Mesenchymal stem cell (in vitro differentiated cells and primary cell): ENCODE results near the gene MSH3.

Source experiments
- DNase-seq: peaks from one replicate; pipeline ENCODE4 v3.0.0-alpha.2; 2013
- H2AFZ ChIP-seq: one replicate; pipeline ENCODE4 v1.6.1; 2013; ENCODE audit warnings: low read depth, mild to moderate bottlenecking, control low read depth, inconsistent platforms, low read length, moderate library complexity
- H2AK5ac ChIP-seq: 2 replicates; pipeline ENCODE4 v1.6.1; 2013; ENCODE audit warnings: low read length, moderate library complexity, mild to moderate bottlenecking, inconsistent platforms; ENCODE audit not compliant: severe bottlenecking
- H2BK120ac ChIP-seq: one replicate; pipeline ENCODE4 v1.6.1; 2013; ENCODE audit warnings: low read depth, mild to moderate bottlenecking, inconsistent platforms, low read length, moderate library complexity
- H2BK12ac ChIP-seq, 2 experiments: one replicate each; pipeline ENCODE4 v1.6.1; 2013; ENCODE audit warnings: inconsistent platforms in 2 of 2, low read length in 2 of 2, mild to moderate bottlenecking in 2 of 2, moderate library complexity in 2 of 2, control low read depth in 1 of 2
- H2BK15ac ChIP-seq: one replicate; pipeline ENCODE4 v1.6.1; 2013; ENCODE audit warnings: mild to moderate bottlenecking, low read depth, inconsistent platforms; ENCODE audit not compliant: poor library complexity, severe bottlenecking
- H2BK5ac ChIP-seq: 2 replicates; pipeline ENCODE4 v1.6.1; 2013; ENCODE audit warnings: low read depth, mild to moderate bottlenecking, low read length, control low read depth, inconsistent platforms; ENCODE audit not compliant: poor library complexity, severe bottlenecking
- H3K14ac ChIP-seq, 2 experiments: one replicate each; pipeline ENCODE4 v1.6.1; 2013; ENCODE audit warnings: inconsistent platforms in 2 of 2, low read length in 2 of 2, control low read depth in 1 of 2, mild to moderate bottlenecking in 1 of 2, moderate library complexity in 1 of 2
- H3K18ac ChIP-seq, 2 experiments: one replicate each; pipeline ENCODE4 v1.6.1; 2013; ENCODE audit warnings: inconsistent platforms in 2 of 2, low read length in 2 of 2, control low read depth in 1 of 2, low read depth in 1 of 2, mild to moderate bottlenecking in 1 of 2
- H3K23ac ChIP-seq, 2 experiments: one replicate each; pipeline ENCODE4 v1.6.1; 2013; ENCODE audit warnings: inconsistent platforms in 2 of 2, low read length in 2 of 2, mild to moderate bottlenecking in 2 of 2, moderate library complexity in 2 of 2, control low read depth in 1 of 2
- H3K27ac ChIP-seq: 2 replicates; pipeline ENCODE4 v1.5.1; 2013; ENCODE audit warnings: mild to moderate bottlenecking, moderate library complexity, low read length, control low read depth, inconsistent platforms; ENCODE audit not compliant: poor library complexity, severe bottlenecking
- H3K27me3 ChIP-seq, 2 experiments: 2 replicates each; pipeline versions ENCODE4 v1.6.1 to v1.7.0; 2013; ENCODE audit warnings: low read length in 2 of 2, mild to moderate bottlenecking in 2 of 2, moderate library complexity in 2 of 2, control low read depth in 1 of 2, inconsistent platforms in 1 of 2; ENCODE audit not compliant: control insufficient read depth in 1 of 2, insufficient read depth in 1 of 2
- H3K36me3 ChIP-seq, 2 experiments: 2 replicates each; pipeline versions ENCODE4 v1.6.1 to v1.7.0; 2013; ENCODE audit warnings: low read length in 2 of 2, control low read depth in 1 of 2, inconsistent platforms in 1 of 2, low read depth in 1 of 2, mild to moderate bottlenecking in 1 of 2; ENCODE audit not compliant: insufficient read depth in 2 of 2, control insufficient read depth in 1 of 2
- H3K4ac ChIP-seq, 2 experiments: one replicate each; pipeline ENCODE4 v1.6.1; 2013; ENCODE audit warnings: inconsistent platforms in 2 of 2, low read length in 2 of 2, mild to moderate bottlenecking in 2 of 2, moderate library complexity in 2 of 2, control low read depth in 1 of 2, low read depth in 1 of 2
- H3K4me1 ChIP-seq: 2 replicates; pipeline ENCODE4 v1.6.1; 2013; ENCODE audit warnings: low read depth, low read length, control low read depth; ENCODE audit not compliant: control insufficient read depth, insufficient read depth
- H3K4me2 ChIP-seq: 2 replicates; pipeline ENCODE4 v1.6.1; 2013; ENCODE audit warnings: low read length, mild to moderate bottlenecking, inconsistent platforms; ENCODE audit not compliant: poor library complexity, severe bottlenecking
- H3K4me3 ChIP-seq, 2 experiments: 2 replicates each; pipeline versions ENCODE4 v1.5.1 to v1.7.0; 2013; ENCODE audit warnings: low read length in 2 of 2, mild to moderate bottlenecking in 2 of 2, control low read depth in 1 of 2, low read depth in 1 of 2; ENCODE audit not compliant: insufficient read depth in 1 of 2
- H3K79me1 ChIP-seq: replicated peaks from 2 replicates; pipeline ENCODE4 v1.6.1; 2013; ENCODE audit warnings: mild to moderate bottlenecking, control low read depth, low read length, inconsistent platforms; ENCODE audit not compliant: poor library complexity, severe bottlenecking
- H3K9ac ChIP-seq: 2 replicates; pipeline ENCODE4 v1.7.0; 2013; ENCODE audit warnings: mild to moderate bottlenecking, low read length, moderate library complexity
- H3K9me3 ChIP-seq: 2 replicates; pipeline ENCODE4 v1.7.0; 2013; ENCODE audit warnings: mild to moderate bottlenecking, low read length; ENCODE audit not compliant: control insufficient read depth
- H4K8ac ChIP-seq: one replicate; pipeline ENCODE4 v1.6.1; 2013; ENCODE audit warnings: inconsistent platforms, mild to moderate bottlenecking, low read length, moderate library complexity
- H4K91ac ChIP-seq: one replicate; pipeline ENCODE4 v1.6.1; 2013; ENCODE audit warnings: mild to moderate bottlenecking, low read length, inconsistent platforms
- WGBS: methylation state at CpG from one replicate; pipeline ENCODE4 v1.1.7; 2013; ENCODE audit warnings: mixed read lengths; 5-methylcytosine and 5-hydroxymethylcytosine counted together

Gene MSH3

GRCh38 chr5:80798633-80799032, 144.2 kb downstream of the MSH3 start:
- Histone ChIP-seq H4K91ac (no peak overlapping the region), H2BK5ac (no peak overlapping the region), H3K9ac (no peak overlapping the region), H3K18ac (no peak overlapping the region), H2AFZ (no peak overlapping the region), H2BK120ac (no peak overlapping the region), H2AK5ac (no peak overlapping the region), H4K8ac (no peak overlapping the region), H3K79me1 (no peaks in the 10 kb centered on the region), H3K4me1 (no peaks in the 10 kb centered on the region), H3K23ac (no peak overlapping the region), H3K36me3 (peaks cover 11 to 31% of the 10 kb centered on the region in 2 experiments), H3K4me2 (no peak overlapping the region), H2BK15ac (no peak overlapping the region), H3K14ac (no peak overlapping the region), H2BK12ac (no peak overlapping the region), H3K27ac (no peak overlapping the region), H3K9me3 (no peaks in the 10 kb centered on the region), H3K4ac (no peak overlapping the region), H3K4me3 (no peak overlapping the region), H3K27me3 (no peaks in the 10 kb centered on the region)
- no peak for DNase-seq

GRCh38 chr5:80799041-80799440, 144.6 kb downstream of the MSH3 start:
- Histone ChIP-seq H3K14ac (no peak overlapping the region), H3K79me1 (no peaks in the 10 kb centered on the region), H3K4me2 (no peak overlapping the region), H3K23ac (no peak overlapping the region), H3K4me3 (no peak overlapping the region), H3K27me3 (no peaks in the 10 kb centered on the region), H2AFZ (no peak overlapping the region), H3K4me1 (no peaks in the 10 kb centered on the region), H4K91ac (no peak overlapping the region), H3K9me3 (no peaks in the 10 kb centered on the region), H3K18ac (no peak overlapping the region), H3K9ac (no peak overlapping the region), H3K4ac (no peak overlapping the region), H2BK120ac (no peak overlapping the region), H3K36me3 (peaks cover 11 to 27% of the 10 kb centered on the region in 2 experiments), H3K27ac (no peak overlapping the region), H4K8ac (no peak overlapping the region), H2AK5ac (no peak overlapping the region), H2BK15ac (no peak overlapping the region), H2BK12ac (no peak overlapping the region), H2BK5ac (no peak overlapping the region)
- WGBS: 100% methylated on average over 3 of the region's 4 CpGs
- DNase-seq: no peak

- Histone ChIP-seq H3K23ac (no peak overlapping the region), H3K27ac (no peak overlapping the region), H3K36me3 (peaks cover 11 to 22% of the 10 kb centered on the region in 2 experiments), H3K4me2 (no peak overlapping the region), H4K91ac (no peak overlapping the region), H2BK120ac (no peak overlapping the region), H3K4me3 (no peak overlapping the region), H3K14ac (no peak overlapping the region), H3K18ac (no peak overlapping the region), H3K9ac (no peak overlapping the region), H2BK15ac (no peak overlapping the region), H2BK5ac (no peak overlapping the region), H3K4ac (no peak overlapping the region), H3K9me3 (no peaks in the 10 kb centered on the region), H2AFZ (no peak overlapping the region), H4K8ac (no peak overlapping the region), H2BK12ac (no peak overlapping the region), H3K27me3 (no peaks in the 10 kb centered on the region), H3K4me1 (no peaks in the 10 kb centered on the region), H2AK5ac (no peak overlapping the region), H3K79me1 (no peaks in the 10 kb centered on the region)
- DNase-seq: no peak
- 66% methylated on average over 2 of the region's 2 CpGs for WGBS
Observed at GRCh38 chr5:80799573-80799972, 145.1 kb downstream of the MSH3 start.

- Histone ChIP-seq H2BK5ac (no peak overlapping the region), H2AFZ (no peak overlapping the region), H3K4me2 (no peak overlapping the region), H3K18ac (no peak overlapping the region), H2AK5ac (no peak overlapping the region), H2BK12ac (no peak overlapping the region), H3K27ac (no peak overlapping the region), H3K36me3 (peaks cover 0 to 12% of the 10 kb centered on the region in 2 experiments), H3K4me3 (no peak overlapping the region), H3K79me1 (no peaks in the 10 kb centered on the region), H3K23ac (no peak overlapping the region), H3K9ac (no peak overlapping the region), H2BK15ac (no peak overlapping the region), H2BK120ac (no peak overlapping the region), H3K9me3 (no peaks in the 10 kb centered on the region), H4K91ac (no peak overlapping the region), H3K14ac (no peak overlapping the region), H3K27me3 (no peaks in the 10 kb centered on the region), H3K4ac (no peak overlapping the region), H4K8ac (no peak overlapping the region), H3K4me1 (no peaks in the 10 kb centered on the region)
- peak; percentile 17 for DNase-seq
- 97% methylated on average over 1 of the region's 1 CpG for WGBS
Observed at GRCh38 chr5:80804332-80804731, 149.9 kb downstream of the MSH3 start.
